ENCODE results near the gene SCFD1. TPM values are rescaled to one million over a fixed set of nuclear protein-coding genes. Genes with fewer than 3 reads are reported as not detected.
"Not testable (repeated sequence)": the region's sequence is repeated elsewhere in the genome, so short reads cannot be mapped to it uniquely, and the experiment has no call there.

The SCFD1 gene, protein sequence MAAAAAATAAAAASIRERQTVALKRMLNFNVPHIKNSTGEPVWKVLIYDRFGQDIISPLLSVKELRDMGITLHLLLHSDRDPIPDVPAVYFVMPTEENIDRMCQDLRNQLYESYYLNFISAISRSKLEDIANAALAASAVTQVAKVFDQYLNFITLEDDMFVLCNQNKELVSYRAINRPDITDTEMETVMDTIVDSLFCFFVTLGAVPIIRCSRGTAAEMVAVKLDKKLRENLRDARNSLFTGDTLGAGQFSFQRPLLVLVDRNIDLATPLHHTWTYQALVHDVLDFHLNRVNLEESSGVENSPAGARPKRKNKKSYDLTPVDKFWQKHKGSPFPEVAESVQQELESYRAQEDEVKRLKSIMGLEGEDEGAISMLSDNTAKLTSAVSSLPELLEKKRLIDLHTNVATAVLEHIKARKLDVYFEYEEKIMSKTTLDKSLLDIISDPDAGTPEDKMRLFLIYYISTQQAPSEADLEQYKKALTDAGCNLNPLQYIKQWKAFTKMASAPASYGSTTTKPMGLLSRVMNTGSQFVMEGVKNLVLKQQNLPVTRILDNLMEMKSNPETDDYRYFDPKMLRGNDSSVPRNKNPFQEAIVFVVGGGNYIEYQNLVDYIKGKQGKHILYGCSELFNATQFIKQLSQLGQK
- total RNA-seq = 100 to 1,000 TPM in 3 of 4 donors, 10 to 100 TPM in 1; 93.4 to 148 (median 106) TPM

DNA sequence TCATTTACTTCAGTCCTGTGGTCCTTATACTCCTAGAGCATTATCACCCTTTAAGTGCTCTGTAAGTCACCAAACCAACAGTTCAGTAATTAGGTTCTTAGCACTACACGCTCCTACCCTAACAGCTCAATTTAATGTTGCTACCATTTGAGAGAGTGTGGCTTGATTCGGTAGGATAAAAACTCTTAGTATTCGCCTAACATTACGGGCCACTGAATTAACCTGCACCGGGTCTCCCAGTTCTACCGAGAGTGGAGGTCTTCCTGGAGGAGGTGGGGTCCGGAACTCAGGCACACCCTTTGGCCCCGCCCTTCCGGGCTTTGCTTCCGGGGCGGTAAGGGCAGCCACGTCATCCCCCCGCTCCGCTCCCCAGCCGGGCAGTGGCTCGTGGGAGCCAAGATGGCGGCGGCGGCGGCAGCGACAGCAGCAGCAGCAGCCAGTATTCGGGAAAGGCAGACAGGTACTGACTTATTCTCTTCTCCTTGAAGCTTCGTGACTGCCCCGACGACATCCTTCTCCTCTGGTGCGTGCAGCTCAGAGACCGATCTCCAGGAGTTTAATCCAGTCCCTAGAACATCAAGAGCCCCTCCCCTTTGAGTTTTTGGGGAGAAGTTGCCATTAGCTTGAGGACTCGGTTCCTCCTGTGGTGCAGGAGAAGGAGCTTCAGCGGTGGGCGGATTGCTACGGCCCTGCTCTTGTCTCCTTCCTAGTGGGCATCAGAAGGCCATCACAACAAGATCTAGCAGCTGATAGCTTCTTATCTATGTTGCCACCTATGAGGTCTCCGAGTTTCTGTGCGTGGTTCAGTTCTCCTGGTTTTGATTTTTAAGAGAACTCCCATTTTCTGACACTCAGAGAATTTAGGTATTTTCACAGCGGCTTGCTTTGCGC is at the start of gene SCFD1:
Gene SCFD1, plus strand, starts transcription at position 380 of the 891 bp plus-strand sequence. Its CDS starts 20 bp downstream, at position 400.
- no peaks in the 10 kb centered on the region for H3K9me3 ChIP-seq
- 0 to 1% methylated on average over 21 to 34 of the region's 35 CpGs for WGBS, 2 donors
- H3K4me3 ChIP-seq (replicated peaks in 1 of 3) = peak within 1 kb of the TSS; percentile 42 to 47 (median 42)
- H3K36me3 ChIP-seq = no peaks in the 10 kb centered on the region
- H3K4me1 ChIP-seq = peaks cover 13 to 22% of the 10 kb centered on the region in 2 donors
- DNase-seq = peak; percentile 94 to 95
- peak within 1 kb of the TSS; percentile 61 to 82 (median 79) for H3K27ac ChIP-seq
- H3K27me3 ChIP-seq = no peaks in the 10 kb centered on the region
- TF ChIP-seq, protein P1, sequence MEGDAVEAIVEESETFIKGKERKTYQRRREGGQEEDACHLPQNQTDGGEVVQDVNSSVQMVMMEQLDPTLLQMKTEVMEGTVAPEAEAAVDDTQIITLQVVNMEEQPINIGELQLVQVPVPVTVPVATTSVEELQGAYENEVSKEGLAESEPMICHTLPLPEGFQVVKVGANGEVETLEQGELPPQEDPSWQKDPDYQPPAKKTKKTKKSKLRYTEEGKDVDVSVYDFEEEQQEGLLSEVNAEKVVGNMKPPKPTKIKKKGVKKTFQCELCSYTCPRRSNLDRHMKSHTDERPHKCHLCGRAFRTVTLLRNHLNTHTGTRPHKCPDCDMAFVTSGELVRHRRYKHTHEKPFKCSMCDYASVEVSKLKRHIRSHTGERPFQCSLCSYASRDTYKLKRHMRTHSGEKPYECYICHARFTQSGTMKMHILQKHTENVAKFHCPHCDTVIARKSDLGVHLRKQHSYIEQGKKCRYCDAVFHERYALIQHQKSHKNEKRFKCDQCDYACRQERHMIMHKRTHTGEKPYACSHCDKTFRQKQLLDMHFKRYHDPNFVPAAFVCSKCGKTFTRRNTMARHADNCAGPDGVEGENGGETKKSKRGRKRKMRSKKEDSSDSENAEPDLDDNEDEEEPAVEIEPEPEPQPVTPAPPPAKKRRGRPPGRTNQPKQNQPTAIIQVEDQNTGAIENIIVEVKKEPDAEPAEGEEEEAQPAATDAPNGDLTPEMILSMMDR (IDR thresholded peaks at IDR 0.05) = no peak
- peak; percentile 8 to 94 for TF ChIP-seq POLR2A (IDR thresholded peaks at IDR 0.05)
- intact Hi-C loops (cut with DNase I) = no loop called here

DNA sequence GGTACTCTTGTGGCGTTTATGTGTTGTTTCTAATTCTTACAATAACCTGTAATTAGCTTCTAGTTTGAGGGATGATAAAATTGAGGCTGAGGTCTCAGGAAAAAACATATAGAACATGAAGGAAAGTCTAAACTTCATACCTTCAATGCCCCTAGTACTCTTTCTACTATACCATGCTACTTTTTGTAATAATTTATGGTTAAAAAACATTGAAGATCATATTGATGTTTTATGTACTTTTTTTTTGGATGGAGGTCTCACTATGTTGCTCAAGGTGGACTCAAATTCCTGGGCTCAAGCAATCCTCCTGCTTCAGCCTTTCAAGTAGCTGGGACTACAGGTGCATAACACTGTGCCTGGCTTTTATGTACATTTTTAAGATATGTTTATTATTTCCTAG is 49.3 kb upstream of the SCFD1 start:
- TF ChIP-seq POLR2A (IDR thresholded peaks at IDR 0.05) = no peak
- TF ChIP-seq, protein P1 (IDR thresholded peaks at IDR 0.05) = no peak
- H3K27ac ChIP-seq = no peak overlapping the region
- H3K36me3 ChIP-seq = no peaks in the 10 kb centered on the region
- intact Hi-C loops (cut with DNase I) = no loop called here
- H3K4me1 ChIP-seq = no peaks in the 10 kb centered on the region
- WGBS, 2 donors = 90 to 95% methylated on average over 1 of the region's 1 CpG
- DNase-seq = no peak
- H3K9me3 ChIP-seq = no peaks in the 10 kb centered on the region
- H3K27me3 ChIP-seq = no peaks in the 10 kb centered on the region
- no peak overlapping the region for H3K4me3 ChIP-seq (replicated peaks in 1 of 3)

DNA sequence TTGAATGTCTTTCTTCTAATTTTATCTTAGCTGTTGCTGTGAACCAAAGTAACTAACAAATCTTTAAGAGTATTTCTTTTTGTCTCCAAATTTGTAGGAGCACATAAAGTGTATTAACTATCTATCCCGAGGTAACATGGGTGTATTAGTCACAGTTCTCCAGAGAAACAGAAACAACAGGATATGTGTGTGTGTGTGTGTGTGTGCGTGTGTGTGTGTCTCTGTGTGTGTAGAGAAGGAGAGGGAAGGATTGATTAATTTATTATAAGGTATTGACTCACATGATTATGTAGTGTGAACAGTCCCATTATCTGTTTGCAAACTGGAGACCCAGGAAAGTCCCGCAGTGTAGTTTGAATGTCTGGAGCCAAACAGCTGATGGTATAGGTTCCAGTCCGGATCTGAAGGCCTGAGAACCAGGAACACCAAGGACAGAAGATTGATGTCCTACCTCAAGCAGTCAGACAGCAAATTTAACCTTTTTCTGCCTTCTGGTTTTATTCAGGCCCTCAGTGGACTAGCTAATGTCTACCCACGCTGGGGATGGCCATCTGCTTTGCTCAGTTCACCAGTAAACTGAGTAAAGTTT is 48.8 kb upstream of the SCFD1 start:
- H3K36me3 ChIP-seq = no peaks in the 10 kb centered on the region
- H3K27ac ChIP-seq = no peak overlapping the region
- intact Hi-C loops (cut with DNase I) = no loop called here
- no peaks in the 10 kb centered on the region for H3K9me3 ChIP-seq
- 87 to 90% methylated on average over 5 of the region's 5 CpGs for WGBS, 2 donors
- no peaks in the 10 kb centered on the region for H3K4me1 ChIP-seq
- no peak for DNase-seq
- H3K27me3 ChIP-seq = no peaks in the 10 kb centered on the region
- TF ChIP-seq POLR2A (IDR thresholded peaks at IDR 0.05) = no peak
- TF ChIP-seq, protein P1 (IDR thresholded peaks at IDR 0.05) = no peak
- H3K4me3 ChIP-seq (replicated peaks in 1 of 3) = no peak overlapping the region

DNA sequence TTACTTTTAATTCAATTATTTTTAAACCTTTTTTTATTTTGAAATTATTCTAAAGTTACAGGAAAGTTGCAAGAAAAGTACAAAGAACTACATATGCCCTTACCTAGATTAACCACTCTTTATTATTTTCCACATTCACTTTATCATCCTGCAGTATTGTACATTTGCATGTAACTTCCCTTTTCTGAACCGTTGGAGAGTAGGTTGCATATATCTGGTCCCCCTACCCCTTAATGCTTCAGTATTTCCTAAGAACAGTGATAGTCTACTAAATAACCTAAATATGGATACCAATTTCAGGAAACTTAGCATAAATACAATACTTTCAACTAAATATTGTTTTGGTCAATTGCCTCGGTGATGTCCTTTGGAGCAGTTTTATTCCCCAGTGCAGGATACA is 48.2 kb upstream of the SCFD1 start:
- intact Hi-C loops (cut with DNase I) = no loop called here
- no peaks in the 10 kb centered on the region for H3K4me1 ChIP-seq
- no peak overlapping the region for H3K27ac ChIP-seq
- H3K36me3 ChIP-seq = no peaks in the 10 kb centered on the region
- no peak for TF ChIP-seq POLR2A (IDR thresholded peaks at IDR 0.05)
- TF ChIP-seq, protein P1 (IDR thresholded peaks at IDR 0.05) = no peak
- H3K4me3 ChIP-seq (replicated peaks in 1 of 3) = no peak overlapping the region
- H3K9me3 ChIP-seq = no peaks in the 10 kb centered on the region
- WGBS, 2 donors = 82 to 89% methylated on average over 2 of the region's 2 CpGs
- DNase-seq = no peak
- H3K27me3 ChIP-seq = no peaks in the 10 kb centered on the region

DNA sequence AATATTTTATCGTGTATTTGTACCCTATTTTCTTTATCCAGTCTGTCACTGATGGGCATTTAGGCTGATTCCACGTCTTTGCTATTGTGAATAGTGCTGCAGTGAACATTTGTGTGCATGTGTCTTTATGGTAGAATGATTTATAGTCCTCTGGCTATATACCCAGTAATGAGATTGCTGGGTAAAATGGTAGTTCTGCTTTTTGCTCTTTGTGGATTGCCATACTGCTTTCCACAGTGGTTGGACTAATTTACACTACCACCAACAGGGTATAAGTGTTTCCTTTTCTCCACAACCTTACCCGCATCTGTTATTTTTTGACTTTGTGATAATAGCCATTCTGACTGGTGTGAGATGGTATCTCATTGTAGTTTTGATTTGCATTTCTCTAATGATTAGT is 47.3 kb upstream of the SCFD1 start:
- H3K27ac ChIP-seq; intact Hi-C loops (cut with DNase I); H3K4me1 ChIP-seq; H3K36me3 ChIP-seq; DNase-seq; H3K9me3 ChIP-seq; H3K27me3 ChIP-seq; H3K4me3 ChIP-seq (replicated peaks in 1 of 3): not testable (repeated sequence)
- 95 to 97% methylated on average over 3 of the region's 3 CpGs for WGBS, 2 donors

DNA sequence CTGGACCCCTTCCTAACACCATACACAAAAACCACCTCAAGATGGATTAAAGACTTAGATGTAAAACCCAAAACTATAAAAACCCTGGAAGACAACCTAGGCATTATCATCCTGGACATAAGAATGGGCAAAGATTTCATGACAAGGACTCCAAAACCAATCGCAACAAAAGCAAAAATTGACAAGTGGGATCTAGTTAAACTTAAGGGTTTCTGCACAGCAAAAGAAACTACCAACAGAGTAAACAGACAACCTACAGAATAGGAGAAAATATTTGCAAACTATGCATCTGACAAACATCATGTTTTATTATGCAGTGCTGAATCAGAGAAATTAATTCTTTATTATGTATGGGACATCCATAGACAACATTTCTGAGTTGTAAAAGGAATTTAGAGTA is 45.8 kb upstream of the SCFD1 start:
- H3K27ac ChIP-seq; H3K9me3 ChIP-seq; DNase-seq; H3K36me3 ChIP-seq; H3K4me1 ChIP-seq; H3K4me3 ChIP-seq (replicated peaks in 1 of 3); intact Hi-C loops (cut with DNase I); H3K27me3 ChIP-seq: not testable (repeated sequence)
- WGBS, 2 donors = 97 to 98% methylated on average over 1 of the region's 1 CpG
